Aortic smooth muscle cell (primary cell): ENCODE results near the gene MAGEB3. TPM values are rescaled to one million over a fixed set of nuclear protein-coding genes. Genes with fewer than 3 reads are reported as not detected.

Experiments
- total RNA-seq: library from RNA; depleted of rRNA; stranded (reverse); fragments of >200 nt; gene quantifications from 2 replicates; pipeline ENCODE4 v1.2.3, GENCODE V29; 2014

The MAGEB3 gene
- not detected in 2 replicates for total RNA-seq

DNA sequence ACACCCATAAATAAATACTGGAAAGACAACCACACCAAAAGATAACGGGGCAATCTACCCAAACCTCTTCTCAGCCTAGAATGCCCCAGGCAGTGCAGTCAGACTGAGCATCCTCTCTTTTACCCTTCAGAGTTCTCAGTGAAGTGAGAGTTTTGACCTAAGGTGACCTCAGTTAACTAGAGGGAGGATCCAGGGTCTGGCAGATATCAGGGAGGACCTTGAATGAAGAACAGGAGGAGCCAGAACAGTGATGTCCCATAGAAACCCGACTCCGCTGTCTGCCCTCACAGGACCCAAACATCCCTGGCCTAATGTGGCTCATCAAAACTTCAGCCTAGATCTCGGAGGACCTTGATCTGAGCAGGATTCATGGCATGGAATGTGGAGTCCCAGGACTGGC lies at the start of gene MAGEB3:
Gene MAGEB3 (plus strand): TSS at position 263 of the 400 bp plus-strand sequence. CDS start 5,268 bp downstream, outside the sequence.

GRCh38 chrX:30215357-30215843 lies 15.1 kb upstream of the MAGEB3 start, which contains the start of gene MAGEB2:
Gene MAGEB2, plus strand, starts transcription at chrX:30215563. Its CDS starts 3,018 bp downstream, at chrX:30218581.

DNA sequence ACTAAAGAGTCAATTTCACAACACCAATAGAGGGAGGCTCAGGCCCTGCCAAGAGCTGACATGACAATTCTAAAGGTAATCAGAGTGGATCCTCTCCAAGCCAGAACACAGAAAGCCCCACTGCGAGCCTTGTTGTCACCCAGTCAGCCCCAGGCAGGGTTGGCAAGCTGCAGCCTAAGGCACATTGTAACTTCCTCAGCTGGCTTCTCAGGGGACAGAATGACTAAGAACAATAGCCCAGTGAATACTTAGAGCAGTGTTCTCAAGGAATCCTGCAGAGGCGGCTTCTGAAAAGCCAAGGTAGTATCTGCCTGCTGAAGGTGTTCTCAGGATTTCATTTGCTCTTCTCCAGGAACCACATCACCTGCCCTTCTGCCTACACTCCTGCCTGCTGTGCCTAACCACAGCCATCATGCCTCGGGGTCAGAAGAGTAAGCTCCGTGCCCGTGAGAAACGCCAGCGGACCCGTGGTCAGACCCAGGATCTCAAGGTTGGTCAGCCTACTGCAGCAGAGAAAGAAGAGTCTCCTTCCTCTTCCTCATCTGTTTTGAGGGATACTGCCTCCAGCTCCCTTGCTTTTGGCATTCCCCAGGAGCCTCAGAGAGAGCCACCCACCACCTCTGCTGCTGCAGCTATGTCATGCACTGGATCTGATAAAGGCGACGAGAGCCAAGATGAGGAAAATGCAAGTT lies 11.4 kb downstream of the MAGEB3 start, which contains the start of gene MAGEB4:
Gene MAGEB4 (plus strand): TSS at position 277 of the 692 bp plus-strand sequence. CDS start 136 bp downstream, at position 413.

GRCh38 chrX:30246769-30247489 lies 16.5 kb downstream of the MAGEB3 start, which contains the start of gene MAGEB1:
Gene MAGEB1, plus strand, starts transcription at chrX:30247146. Its CDS starts 3,348 bp downstream, at chrX:30250494.

Other genes with a start within 250 kb of the MAGEB3 start
- gene MAGEB2, start 15.1 kb upstream of the MAGEB3 start, total RNA-seq = not detected in 2 replicates
- not detected in 2 replicates for gene MAGEB4, start 11.3 kb downstream of the MAGEB3 start, total RNA-seq
- not detected in 2 replicates for gene MAGEB1, start 16.5 kb downstream of the MAGEB3 start, total RNA-seq
- gene NR0B1, start 78.7 kb downstream of the MAGEB3 start, total RNA-seq = 0.19 and 0.26 TPM in 2 replicates